DMS153 (cell line): ENCODE results near the gene EML5.
"Not testable (repeated sequence)": the region's sequence is repeated elsewhere in the genome, so short reads cannot be mapped to it uniquely, and the experiment has no call there.

Experiments used
- DNase-seq: peaks from one replicate; lab custom pipeline; 2025; lab: John Stamatoyannopoulos, UW

Gene EML5

DNA sequence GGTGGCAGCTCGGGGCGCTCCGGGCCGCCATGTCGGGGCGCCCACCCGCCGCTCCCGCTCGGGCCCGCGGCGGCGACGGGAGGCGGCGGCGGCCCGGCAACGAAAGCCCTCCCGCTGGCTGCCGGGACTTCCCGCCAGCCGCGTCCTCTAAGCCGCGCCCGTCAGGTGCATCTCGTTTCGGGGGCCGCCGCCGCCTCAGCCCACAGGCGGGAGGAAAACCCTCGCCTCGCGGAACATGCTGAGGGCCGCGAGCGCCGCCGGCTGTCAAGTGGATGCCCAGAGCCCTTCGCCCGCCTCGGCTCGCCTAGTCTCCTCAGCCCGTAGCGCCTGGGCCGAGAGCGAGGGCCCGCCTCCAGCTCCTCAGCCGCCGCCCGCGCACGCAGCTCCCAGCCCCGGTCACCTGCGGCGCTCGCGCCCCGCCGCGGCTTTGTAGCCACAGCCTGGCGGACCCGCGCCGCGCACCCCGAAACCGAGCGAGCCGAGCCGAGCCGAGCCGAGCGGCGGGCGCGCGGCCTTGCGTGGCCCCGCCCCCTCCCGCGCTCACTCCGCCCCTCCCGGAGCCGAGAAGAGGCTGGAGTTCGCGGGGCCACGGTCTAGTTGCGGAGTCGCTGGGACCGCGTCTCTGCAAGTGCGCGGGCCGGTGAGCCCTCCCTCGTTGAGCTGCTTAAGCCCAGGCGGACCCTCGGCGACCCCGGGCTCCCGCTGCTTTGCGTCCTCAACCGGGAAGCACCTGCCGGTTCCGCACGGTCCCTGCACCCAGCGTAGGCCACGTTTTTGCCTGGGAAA is at the start of gene EML5:
TSS of gene EML5 (minus strand) at position 481 of the 786 bp plus-strand sequence. CDS start at position 31, 450 bp downstream.
- DNase-seq: peak; percentile 66

DNA sequence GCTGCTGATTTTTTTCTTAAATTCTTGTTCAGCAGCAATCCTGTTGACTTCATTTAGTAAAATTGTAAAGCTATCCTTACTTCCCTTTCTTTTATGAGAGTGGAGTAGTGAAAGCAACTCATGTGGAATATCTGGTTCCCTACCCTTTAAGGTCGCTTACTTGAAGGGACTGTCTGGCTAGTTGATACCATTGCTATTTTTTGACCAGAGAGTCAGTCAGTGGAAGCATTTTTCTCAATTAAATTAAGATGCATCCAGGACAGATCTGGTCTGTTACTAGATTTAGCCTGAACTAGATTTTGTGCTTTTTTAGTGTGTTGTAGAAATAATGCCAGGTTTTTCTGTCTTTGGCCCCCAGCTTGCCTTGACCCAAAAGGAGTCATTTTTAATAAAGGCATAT is 49.7 kb upstream of the EML5 start:
- no peak for DNase-seq

DNA sequence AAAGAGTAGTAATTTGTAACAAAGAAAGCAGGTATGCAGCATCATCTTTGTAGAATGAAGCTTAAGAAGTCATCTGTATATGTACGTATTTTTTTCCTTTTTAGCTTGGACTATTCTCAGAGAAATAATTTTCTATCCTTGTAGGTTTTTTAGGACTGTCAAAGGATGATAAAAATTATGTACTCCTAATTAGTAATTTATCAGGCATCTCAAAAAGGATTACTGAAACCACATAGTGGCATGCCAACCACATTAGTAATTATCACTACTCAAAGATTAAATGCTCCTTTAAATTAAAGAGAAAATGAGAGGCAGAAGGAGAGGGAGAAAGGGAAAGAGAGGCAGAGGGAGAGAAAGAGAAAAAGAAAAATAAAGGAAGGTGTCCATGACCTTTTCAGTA is 49.0 kb upstream of the EML5 start:
- DNase-seq: no peak

DNA sequence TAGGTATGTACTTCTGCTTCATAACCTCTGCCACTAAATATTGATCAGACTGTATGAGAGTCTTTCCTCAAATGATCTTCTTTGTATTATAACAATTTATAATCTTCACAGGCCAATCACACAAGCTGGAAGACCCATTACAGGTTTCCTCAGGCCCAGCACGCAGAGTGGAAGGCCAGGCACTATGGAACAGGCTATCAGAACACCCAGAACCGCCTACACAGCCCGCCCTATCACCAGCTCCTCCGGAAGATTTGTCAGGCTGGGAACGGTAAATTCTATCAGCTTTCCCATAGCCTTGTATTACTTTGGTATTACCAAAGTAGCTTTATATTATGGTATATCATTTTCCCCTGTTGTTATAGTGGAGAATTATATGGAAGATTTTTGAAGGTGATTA is 48.2 kb upstream of the EML5 start:
- no peak for DNase-seq

DNA sequence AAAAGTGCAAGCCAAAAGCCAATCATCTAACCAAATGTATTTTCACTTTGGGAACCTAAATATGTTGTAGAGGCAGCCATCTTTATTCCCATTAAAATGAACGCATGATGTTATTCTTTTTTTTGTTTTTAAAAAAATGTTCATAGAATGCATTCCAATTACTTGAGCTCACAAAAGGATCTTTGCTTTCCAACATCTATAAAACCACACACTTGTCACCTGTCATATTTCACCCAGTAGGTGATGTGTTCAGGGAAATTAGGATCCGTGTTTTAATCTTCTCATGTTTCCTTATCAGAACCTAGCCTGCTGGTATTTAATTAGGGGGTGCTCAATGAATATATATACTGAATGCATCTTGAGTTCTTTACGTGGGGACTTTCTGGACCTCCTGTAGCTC is 45.3 kb upstream of the EML5 start:
- no peak for DNase-seq

DNA sequence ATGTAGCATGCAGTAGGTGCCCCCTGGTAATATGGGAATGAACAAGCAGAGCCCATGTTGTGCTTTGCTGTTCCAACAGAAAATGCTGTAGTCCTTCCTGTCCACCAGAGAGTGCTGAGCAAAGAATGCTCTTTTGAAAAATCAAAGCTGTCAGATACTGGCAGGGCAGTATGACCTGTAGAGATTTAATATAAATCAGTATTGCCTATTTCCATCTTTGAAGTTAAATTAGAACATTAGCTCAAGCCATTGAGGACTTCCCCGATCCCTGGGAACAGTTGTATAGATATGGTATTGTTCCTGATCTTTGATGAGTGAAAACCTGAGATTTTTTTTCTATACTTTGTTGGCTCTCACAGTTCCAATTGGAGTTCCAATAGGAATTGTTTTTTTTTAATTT is 44.7 kb upstream of the EML5 start:
- DNase-seq: no peak

DNA sequence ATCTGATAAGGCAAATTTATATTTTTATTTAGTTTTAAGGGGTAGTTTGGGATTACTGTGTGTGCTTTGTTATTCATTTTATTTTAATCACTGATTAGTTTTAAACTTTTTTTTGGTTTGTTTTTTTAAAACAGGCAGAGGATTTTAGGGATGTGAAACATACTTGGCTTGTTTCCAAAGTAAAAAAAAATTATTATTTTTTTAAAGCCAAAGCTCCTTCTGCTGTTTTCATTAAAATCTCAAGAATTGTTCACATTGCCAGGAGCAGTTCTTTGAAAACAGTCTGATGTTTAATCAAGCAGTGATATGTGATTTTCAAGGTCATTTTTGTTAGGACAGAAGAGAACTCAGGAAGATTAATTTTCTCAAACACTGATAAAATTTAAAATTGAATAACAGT is 42.9 kb upstream of the EML5 start:
- DNase-seq: no peak

DNA sequence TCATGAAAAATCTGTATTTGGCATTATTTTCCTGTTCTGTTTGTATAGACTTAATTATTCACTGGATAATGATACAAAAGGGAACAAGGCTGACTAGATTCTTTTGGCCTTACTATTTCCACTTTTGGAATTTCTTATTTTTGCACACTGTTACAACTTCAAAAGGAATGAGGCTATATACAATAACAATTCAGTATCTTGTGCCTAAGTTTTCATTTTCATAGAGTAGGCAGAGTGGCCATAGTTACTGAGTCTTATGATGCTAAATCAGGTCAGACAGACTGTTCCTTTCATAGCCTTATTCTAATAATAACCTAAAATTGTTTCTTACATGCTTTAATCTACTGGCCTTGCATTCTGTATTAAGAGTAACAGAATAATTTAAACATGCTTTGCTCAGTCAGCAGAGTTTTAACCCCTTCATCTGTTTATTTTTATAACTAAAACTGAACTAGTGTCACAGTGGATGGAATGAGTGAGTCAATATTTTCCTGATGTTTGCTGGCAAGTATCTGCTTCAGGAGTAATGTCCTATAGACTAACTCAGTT is 42.2 kb upstream of the EML5 start:
- no peak for DNase-seq

DNA sequence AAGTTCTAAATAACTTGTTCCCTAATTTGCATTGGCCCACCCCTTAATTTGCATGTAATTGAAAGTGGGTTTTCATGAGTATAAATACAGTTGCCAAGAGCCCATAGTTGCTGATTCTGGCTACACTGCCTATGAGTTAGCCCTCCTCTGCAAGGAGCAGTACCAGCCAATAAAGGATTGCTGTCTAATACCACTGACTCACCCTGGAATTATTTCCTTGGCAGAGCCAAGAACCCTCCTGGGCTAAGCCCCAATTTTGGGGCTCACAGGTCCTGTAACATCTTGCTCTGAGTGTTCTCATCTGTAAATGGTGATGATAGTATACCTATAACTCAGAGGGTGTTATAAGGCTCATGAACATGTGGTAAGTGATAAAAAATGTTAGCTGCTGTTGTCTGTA is 38.5 kb upstream of the EML5 start:
- no peak for DNase-seq

DNA sequence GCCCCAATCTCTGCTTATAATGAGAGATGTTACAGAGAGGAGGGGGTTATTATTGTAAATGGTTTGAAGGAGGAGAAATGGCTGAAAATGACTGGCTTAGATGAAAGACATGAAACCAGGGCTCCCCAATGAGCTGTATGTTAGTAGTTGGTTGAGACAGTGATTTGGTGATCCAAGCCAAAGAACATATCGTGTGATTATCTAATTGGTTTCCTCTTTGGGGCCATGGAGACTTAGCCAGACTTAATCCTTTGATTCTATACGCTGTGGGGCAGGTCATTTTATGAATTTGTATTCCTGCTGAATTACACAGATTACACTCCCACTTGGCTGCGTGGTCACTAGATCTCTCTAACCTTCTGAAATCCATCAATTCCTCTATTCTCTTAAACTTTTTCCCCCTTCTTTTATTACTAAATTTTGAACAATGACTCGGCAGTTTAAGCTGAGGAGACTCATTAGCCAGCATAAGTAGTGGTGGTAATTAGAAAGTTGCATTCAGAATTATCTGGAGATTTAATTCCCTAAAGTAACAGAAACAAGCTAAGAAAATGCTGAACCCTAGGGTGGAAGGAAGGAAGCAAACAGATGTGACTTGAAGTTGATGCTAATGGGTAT is 37.0 kb upstream of the EML5 start:
- no peak for DNase-seq

DNA sequence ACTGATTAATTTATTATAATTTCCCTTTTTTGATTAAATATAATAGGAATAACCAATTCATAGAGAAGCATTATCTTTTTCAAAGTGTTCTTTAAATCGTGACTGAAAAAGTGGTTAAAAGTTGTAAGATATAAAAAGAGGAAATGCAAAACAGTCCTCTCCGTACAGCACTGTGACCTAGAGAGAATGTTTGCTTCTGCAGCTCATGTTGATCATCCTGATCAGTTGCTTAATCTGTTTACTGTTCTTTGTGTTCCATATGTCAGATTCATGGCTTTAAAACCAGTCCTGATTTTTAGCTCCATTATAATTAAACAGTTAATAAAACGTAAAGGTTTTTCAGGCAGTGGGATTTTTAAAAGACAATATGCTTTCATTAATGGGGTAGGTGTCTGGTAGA is 36.4 kb upstream of the EML5 start:
- DNase-seq: no peak

DNA sequence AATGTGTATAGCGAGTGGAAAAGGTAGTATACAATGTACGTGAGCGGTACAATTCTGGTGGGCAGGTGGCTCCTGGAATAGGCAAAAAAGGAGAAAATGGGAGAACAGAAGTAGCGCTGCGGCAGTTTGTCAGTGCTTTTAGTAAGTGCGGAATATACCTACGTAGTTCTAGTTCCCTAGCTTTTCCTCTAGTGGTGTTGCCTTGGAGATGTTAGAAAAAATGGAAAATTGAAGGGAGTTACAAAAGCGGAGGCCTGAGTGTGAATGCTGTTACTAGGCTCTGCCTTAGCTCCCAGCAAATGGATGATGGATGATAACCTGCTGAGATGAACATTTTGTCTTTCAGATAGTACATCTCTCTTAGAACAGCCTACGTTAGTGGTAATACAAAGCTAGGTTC is 32.8 kb upstream of the EML5 start:
- no peak for DNase-seq

DNA sequence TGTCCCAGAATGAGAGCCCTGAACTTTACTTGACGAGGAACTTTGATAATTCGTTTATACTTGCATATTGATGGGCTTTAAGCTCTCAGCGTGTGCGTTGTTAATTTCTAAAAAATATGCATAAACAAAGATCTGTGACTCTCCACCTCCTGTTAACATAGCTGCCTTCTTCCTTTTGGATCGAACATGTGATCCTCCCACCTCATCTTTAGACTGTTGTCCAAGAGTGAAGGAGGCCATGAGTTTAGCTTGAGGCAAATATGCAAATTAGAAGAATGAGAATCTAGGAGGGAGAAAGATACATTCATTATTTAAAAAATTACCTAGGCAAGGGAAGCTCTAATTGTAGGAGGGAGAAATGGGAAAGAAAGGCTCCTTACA is 32.3 kb upstream of the EML5 start:
- DNase-seq: no peak

DNA sequence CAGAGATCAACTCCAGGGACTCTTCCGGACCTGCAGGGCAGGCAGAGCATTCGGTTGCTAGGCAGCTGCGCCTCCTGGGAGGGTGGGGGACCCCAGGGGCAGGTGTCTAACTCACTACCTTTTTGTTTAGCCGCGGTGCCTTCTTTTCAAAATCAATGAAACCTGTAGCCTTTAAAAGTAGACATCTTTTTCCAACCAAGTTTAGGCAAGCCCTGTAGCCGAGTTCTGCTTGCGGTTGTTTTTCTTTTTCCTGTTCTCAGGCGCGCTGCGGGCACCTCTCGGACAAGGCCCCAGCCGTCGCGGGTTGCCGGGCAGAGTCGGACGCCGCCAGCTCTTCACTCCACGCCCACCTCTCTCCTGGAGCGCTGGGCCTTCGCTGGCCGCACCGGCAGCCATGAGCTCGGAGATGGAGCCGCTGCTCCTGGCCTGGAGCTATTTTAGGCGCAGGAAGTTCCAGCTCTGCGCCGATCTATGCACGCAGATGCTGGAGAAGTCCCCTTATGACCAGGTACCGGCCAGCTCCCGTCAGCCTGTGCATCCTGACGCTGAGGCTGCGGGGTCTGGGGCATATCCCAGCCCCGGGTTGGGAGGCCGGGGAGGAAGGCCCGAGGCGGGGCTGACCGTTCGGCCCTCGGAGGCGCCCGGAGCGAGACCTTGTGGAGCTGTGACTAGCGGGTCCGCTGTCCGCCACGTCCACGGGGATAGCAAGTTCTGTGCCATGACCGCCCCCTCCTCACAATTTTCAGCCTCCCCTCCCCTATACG is 31.7 kb upstream of the EML5 start, which contains the start of gene TTC8:
TSS of gene TTC8 (plus strand) at position 338 of the 764 bp plus-strand sequence. CDS start at position 395, 57 bp downstream.
- DNase-seq: peak; percentile 72

DNA sequence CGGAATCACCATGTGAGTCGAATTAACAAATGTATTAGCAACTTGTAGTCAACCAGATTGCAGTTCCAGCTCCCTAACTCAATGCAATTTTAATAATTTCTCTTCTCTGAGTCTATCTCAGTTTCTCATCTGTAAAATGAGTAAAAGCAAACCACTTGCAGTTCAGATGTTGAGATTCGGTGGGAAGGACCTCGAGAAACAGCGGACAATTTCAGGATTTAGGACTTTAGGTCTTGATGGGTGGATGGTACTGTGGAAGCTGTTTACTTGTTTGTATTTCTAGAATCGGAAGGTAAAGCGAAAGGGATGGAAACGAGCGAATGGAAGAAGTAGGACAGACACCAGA is 31.2 kb upstream of the EML5 start:
- DNase-seq: no peak

DNA sequence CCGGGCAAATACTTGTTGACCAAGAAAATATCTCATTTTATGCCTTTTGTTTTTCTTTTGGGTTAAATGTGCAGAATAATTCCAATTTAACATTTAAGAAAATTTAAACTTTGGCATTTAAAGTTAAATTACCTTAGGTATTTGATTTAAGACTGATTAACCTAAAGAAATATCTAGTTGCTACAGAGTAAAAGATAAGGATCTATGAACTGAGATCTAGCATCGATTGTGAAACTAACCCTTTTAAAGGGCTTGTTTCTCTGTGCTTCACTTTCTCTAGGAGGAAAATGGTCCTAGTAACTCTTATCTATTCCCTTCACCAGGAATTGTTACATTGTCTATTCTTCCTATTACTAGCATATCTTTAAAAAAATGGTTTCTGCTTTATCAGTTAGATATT is 29.1 kb upstream of the EML5 start:
- DNase-seq: no peak

DNA sequence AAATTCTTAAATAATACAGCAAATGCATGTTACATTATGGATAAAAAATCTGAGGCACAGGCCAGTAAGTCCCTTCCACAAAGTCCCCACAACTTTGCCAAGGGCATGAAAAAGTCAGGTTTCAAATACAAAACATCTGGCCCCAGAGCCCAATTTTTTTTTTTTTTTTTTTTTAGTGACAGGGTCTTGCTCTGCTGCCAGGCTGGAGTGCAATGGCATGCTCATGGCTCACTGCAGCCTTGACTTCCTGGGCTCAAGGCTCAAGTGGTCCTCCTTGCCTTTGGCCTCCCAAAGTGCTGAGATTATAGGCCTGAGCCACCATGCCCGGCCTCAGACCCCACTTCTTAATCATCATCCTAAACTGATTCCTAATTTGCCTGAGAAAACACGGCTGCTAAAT is 28.6 kb upstream of the EML5 start:
- DNase-seq: no peak

DNA sequence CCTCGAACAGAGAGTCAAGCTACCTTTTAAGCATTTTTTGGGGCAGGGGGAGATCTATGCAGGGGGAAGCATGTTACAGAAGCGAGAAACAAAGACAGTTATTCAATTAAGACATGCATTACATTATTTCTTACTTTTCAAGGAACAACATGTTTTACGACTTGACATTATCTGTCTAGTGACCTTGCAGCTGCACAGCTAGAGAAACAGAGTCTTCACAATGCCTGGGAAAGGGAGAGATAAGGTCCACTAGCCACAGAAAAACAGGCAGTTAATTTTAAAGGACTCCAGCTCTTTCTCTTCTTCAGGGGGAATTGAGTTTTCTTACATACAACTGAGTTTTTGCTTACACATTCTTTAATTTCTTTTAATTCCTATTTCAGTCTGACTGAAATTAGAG is 26.9 kb upstream of the EML5 start:
- not testable (repeated sequence) for DNase-seq

DNA sequence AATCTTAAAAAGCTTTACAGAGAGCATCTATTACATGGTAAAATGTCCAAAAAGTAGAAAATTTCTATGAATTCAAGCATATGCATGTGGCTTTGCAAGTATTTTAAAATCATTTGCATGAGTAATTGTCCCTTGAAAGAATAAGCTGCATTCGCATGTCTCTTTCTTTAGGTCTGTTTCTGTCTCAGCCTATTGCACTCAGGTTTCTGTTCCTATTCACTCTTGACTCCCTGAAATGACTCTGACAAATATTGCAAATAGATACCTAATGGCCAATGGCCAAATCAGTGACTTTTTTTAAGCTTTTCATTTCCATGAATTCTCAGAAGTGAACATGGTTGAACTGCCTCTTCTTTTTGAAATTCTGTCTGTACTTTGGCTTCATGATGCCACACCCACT is 25.3 kb upstream of the EML5 start:
- no peak for DNase-seq

DNA sequence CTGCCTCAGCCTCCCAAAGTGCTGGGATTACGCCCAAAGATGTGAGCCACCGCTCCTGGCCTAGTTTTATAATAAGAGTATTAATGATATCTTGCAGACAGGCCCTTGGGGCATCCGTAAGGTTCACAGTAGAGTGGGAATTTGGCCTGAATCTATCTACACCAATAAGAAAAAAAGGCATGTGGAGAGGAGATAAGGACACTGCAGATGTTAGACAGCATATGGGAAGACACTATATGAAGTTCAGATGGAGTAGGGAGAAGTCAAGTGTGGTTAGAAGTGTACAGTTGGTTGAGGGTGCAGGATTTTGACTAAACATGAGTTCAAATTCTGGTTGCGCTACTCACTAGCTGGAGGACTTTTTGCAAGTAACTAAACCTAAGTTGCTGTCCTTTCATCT is 23.2 kb upstream of the EML5 start:
- DNase-seq: no peak

DNA sequence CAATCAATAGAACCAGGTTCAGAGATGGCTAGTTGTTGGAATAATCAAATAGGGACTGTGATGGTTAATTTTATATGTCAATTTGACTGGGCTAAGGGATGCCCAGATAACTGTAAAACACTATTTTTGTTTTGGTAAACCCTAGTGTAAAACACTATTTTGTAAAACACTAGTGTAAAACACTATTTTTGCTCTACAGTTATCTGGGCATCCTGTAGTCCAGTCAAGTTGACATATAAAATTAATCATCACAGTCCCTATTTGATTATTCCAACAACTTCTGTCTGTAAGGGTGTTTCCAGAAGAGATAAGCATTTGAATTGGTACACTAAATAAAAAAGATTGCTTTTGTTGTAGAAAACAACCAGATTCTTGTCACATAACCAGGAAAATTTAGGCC is 15.6 kb upstream of the EML5 start:
- DNase-seq: no peak

DNA sequence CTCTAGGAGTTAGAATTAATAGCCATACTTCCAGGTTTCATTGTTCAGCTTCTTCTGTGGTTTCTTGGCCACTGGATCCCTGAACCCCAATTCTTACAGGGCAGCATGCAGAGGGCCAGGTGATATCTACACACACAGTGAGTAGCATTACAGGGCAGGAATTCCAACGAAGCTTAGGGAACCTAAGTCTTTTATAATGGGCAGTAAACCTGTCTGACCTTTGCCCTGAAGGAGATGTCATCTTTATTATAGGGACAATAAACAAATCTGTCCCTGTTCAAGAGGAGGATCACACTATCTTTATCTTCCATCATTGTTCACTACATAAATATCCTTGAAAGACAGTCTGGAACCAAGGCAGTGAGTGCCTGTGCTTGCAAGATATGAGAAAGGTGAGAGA is 11.7 kb upstream of the EML5 start:
- no peak for DNase-seq

DNA sequence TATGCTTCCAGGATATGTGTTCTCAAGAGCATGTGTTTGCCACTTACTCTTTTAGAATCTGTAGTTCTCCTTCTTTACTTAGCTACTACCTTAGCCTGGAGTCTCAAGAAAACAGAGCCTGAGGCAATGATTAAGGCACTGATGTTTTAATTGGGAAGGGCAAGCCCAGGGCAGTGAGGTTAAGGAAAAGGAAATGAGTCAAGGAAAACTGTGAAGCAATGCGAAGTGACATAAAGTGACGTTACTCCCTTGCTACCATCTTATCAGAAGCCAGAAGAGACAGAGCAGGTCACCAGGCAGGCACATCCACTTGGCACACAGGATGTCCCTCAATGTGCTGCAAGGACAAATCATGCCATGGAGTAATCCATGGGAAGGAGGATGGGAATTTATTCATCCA is 11.3 kb upstream of the EML5 start:
- no peak for DNase-seq
